T-helper 9 cell (primary cell): ENCODE measurements around the gene RNF4.
A peak's percentile ranks its signal among the peaks of the same experiment; 100 is the strongest.
"Not testable (repeated sequence)": the region's sequence is repeated elsewhere in the genome, so short reads cannot be mapped to it uniquely, and the experiment has no call there.

Experiments
- DNase-seq: peaks from one replicate; pipeline ENCODE4 v3.0.0-alpha.2; 2020

RNF4 gene

DNA sequence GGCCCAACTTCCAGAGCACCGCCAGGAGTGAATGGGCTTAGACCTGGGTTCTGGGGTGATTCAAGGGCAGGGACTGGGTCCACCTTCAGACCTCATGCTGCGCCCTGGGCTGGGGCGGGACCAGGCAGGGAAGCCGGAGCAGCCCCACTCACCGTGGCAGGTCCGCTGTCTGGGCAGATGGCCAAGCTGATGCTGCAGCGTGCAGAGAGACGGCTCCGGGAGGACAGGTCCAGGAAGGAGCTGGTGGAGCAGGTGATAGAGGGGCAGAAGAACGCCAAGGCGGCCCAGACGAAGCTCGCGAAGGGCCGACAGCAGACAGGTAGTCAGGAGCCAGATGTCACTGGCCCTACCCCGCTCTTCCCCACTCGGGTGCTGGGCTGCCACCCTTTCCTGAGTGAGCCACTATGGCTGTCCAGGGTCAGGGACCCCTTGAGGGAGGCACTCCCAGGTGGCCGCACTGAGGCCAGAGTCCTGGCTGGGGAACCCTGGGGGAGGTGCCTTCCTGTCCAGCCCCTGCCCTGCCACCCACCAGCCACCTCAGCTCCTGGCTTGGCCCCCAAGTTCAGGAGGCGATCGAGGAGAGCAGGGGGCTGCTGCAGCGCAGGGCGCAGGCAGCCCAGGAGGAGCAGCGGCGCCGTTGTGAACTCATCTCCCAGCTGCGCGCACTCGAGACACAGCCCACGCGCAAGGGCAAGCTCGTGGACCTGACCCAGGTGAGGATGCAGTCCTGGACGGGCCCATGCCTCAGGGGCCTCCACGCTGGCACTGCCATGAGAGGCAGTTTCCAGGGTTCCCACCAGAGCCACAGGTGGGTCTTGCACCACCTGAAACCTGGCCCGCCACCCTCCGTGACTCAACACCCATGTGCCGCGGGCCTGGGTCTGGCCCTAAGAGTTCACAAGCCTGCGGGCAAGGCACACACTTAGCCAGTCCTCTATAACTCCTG is 10.1 kb upstream of the RNF4 start:
- no peak for DNase-seq

GRCh38 chr4:2459589-2460349 is 9.1 kb upstream of the RNF4 start:
- DNase-seq, result no peak

- no peak for DNase-seq
Measured at GRCh38 chr4:2461246-2461960, 7.5 kb upstream of the RNF4 start.

DNA sequence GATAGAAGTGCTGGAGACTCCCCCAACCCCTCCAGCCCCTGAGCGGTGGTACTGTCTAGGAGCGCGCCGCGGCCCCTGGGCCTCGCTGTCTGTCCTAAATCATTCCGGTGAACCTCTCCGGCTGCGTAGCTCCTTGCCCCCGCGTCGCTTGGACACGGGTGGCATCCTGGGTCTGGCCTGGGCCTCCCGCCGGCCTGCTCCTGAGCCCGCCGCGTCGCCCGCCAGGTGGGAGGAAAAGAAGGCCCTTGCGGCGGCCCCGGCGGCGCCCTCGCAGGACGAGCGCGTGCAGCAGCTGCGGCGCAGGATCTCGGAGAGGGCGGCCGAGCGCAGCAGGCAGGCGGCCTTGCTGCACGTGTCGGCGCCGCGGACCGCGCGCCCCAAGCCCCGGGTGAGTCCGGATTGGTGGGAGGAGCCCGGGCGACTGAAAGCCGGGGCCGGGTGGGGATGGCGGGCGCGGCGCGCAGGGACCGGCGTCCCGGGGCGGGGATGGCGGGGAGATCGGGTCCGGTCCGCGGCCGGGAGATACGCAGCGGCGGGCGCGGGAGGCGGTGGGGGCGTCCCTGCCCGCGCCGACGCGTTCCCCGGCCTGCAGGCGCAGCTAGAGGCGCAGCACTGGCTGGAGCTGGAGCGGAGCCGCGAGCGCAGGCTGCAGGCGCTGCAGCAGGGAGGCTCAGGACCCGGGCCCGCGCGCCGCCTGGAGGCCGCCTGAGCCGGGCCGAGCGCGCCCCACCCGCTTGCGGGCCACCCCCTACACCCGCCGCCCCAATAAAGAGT is 6.5 kb upstream of the RNF4 start:
- DNase-seq, result peak; percentile 61

- DNase-seq, result no peak
Measured at GRCh38 chr4:2462992-2463762, 5.7 kb upstream of the RNF4 start.

GRCh38 chr4:2465032-2465431 is 3.9 kb upstream of the RNF4 start:
- DNase-seq, result no peak

DNA sequence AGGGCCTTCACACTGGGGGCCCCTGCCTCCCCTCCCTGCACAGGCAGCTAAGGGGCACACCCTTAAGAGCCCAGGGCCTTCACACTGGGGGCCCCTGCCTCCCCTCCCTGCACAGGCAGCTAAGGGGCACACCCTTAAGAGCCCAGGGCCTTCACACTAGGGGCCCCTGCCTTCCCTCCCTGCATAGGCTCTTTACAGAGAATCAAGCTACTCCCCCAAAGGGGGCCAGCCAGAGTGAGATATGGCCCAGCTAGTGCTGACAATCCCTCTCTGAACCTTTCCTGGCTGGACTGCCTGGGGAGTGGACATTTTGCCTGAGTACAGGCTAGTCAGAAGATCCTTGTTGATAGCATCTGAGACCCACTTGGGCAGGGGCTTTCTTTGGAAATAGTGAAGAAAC is 3.4 kb upstream of the RNF4 start:
- DNase-seq, result not testable (repeated sequence)

- peak; percentile 64 for DNase-seq
Measured at GRCh38 chr4:2469192-2469984, 482 bp downstream of the RNF4 start.

- DNase-seq, result no peak
Measured at GRCh38 chr4:2470791-2471190, 1.9 kb downstream of the RNF4 start.

GRCh38 chr4:2472187-2472586 is 3.3 kb downstream of the RNF4 start:
- no peak for DNase-seq

DNA sequence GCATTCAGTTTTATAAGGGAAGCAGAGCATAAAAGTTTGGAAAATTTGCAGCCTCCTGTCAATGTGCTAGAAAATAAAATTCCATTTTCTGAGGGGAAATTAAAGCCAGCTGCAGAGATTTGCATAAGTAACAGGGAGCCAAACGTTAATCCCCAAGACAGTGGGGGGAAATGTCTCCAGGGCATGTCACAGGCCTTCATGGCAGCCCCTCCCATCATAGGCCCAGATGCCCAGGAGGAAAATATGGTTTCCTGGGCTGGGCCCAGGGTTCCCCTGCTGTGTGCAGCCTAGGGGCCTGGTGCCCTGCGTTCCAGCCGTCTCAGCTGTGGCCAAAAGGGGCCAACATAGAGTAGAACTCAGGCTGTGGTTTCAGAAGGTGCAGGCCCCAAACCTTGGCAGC is 9.3 kb downstream of the RNF4 start:
- DNase-seq, result no peak

- DNase-seq, result no peak
Measured at GRCh38 chr4:2480649-2481048, 11.7 kb downstream of the RNF4 start.

GRCh38 chr4:2482192-2482591 is 13.3 kb downstream of the RNF4 start:
- DNase-seq, result no peak

DNA sequence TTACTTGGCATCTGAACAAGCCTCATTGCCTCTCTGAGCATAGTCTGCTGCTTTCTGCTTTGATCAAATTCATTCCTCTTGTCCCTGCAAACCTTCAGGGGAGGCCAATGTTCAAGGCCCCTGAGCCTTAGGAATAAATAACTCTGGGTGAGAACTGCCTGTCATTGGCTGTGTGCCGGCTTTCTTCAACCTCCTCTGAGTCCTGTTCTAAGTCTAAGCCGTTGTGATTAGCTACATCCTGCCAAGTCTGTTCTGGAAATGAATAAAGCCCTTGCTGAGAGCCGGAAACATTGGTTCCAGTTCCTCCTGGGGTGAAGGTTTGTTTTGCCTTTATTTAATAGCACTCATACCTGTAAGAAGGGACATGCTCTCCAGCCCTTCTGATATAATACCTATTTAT is 13.8 kb downstream of the RNF4 start:
- no peak for DNase-seq

DNA sequence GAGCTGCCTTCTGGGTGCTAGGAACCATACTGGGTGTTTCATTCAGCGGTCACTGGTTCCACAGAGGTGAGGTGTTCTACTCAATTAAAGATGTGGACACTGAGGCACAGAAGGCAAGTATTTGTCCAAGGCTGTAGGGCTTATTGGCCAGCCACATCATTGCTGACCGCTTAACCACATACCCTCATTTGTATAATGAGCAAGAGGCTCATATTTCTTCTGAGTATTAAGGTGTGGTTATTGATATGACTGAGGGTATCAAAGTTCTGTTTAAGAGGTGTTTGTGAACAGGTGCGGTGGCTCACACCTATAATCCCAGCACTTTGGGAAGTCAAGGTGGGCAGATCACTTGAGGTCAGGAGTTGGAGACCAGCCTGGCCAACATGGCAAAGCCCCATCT is 14.3 kb downstream of the RNF4 start:
- DNase-seq, result no peak

- no peak for DNase-seq
Measured at GRCh38 chr4:2484185-2484584, 15.3 kb downstream of the RNF4 start.

DNA sequence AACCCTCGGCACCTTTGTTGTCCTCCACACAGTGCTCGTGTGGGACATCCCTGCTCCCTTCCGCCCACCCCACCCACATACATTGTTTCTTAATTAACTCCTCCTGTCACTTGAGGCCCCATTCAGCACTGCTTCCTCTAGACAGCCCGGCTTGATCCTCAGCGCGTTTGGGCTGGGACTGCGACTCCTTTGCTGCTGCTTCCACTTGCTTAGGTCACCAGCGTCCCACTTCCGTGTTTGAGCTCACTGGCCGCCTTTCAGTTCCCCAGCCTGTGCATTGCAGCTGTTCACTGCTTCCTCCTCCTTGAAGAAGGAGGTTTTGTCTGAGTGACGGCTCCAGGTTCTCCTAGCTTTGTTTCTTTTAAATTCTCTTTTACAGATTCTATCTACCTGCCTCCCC is 16.1 kb downstream of the RNF4 start:
- DNase-seq, result peak; percentile 46

GRCh38 chr4:2485956-2486355 is 17.1 kb downstream of the RNF4 start:
- DNase-seq, result no peak

- no peak for DNase-seq
Measured at GRCh38 chr4:2486981-2487380, 18.1 kb downstream of the RNF4 start.

DNA sequence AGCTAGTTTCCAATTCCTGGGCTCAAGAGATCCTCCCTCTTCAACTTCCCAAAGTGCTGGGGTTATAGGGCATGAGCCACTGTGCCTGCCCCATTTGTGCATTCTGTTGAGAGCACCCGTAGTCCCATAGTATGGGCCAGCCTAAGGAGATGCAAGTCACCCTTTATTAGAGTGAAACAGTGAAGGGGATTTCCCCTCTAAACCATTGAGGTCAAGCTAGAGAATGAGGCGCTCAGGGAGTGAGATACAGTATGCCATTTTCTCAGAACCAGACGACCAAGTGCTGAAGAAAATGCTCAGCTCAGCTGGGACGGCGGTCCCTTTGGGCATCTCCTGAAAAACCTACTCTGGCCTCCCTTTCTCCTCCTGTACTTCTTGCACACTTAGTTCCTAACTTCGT is 18.7 kb downstream of the RNF4 start:
- no peak for DNase-seq
